ENCODE measurements around the gene MSRB1. TPM values are rescaled to one million over a fixed set of nuclear protein-coding genes. Genes with fewer than 3 reads are reported as not detected.
A peak's percentile ranks its signal among the peaks of the same experiment; 100 is the strongest.
"Not testable (repeated sequence)": the region's sequence is repeated elsewhere in the genome, so short reads cannot be mapped to it uniquely, and the experiment has no call there.

MSRB1 gene
- total and polyA plus RNA-seq, 2 experiments from 2014 or later: 14.1 to 26.9 TPM

- Histone ChIP-seq H3K9me3 (ENCODE audit: low read depth) (no peaks in the 10 kb centered on the region), H3K79me2 (ENCODE audit: insufficient read depth) (no peaks in the 10 kb centered on the region), H3K4me3 (peak overlapping the region; percentile 83), H3F3A (ENCODE audit: insufficient read depth) (no peaks in the 10 kb centered on the region), H3K27me3 (replicated peaks; ENCODE audit: insufficient read depth) (no peaks in the 10 kb centered on the region), H3K9me2 (ENCODE audit: insufficient read depth) (no peaks in the 10 kb centered on the region), H2AFZ (peak overlapping the region; percentile 93), H3K4me2 (ENCODE audit: unreplicated experiment) (peak overlapping the region; percentile 85), H4K20me1 (ENCODE audit: insufficient read depth) (no peaks in the 10 kb centered on the region), H3K4me1 (ENCODE audit: insufficient read depth) (no peaks in the 10 kb centered on the region), H3K9ac (peak overlapping the region; percentile 77), H3K27ac (0 out of 2 replicates have a peak overlapping the region, but pooled peaks have one; percentile 14), H3K36me3 (ENCODE audit: low read depth) (no peaks in the 10 kb centered on the region; the same call in 1 of the 2 replicates)
- WGBS, 2 experiments (ENCODE audit: low coverage in 1 of 2, low lambda C conversion rate in 2 of 2, missing lambda C conversion rate in 2 of 2): 1 to 7% methylated on average over 13 to 17 of the region's 17 CpGs
- TF ChIP-seq EZH2phosphoT487 (IDR thresholded peaks at IDR 0.05; ENCODE audit: insufficient read depth, low read depth) (no peak), EZH2 (IDR thresholded peaks at IDR 0.05; ENCODE audit: insufficient read depth, poor library complexity, severe bottlenecking) (no peak)
- in situ Hi-C loops (cut with MboI): no loop called here
- DNase-seq: peak; percentile 58
Observed at GRCh38 chr16:1942047-1942809, 771 bp downstream of the MSRB1 start.

GRCh38 chr16:1941162-1942046, 1.6 kb downstream of the MSRB1 start:
- no peaks in the 10 kb centered on the region for H3K27me3 ChIP-seq (replicated peaks; ENCODE audit: insufficient read depth)
- H3F3A ChIP-seq (ENCODE audit: insufficient read depth): no peaks in the 10 kb centered on the region
- no peaks in the 10 kb centered on the region for H4K20me1 ChIP-seq (ENCODE audit: insufficient read depth)
- in situ Hi-C loops (cut with MboI): no loop called here
- H3K9me3 ChIP-seq (ENCODE audit: low read depth): no peaks in the 10 kb centered on the region
- no peak for DNase-seq
- TF ChIP-seq EZH2 (IDR thresholded peaks at IDR 0.05; ENCODE audit: insufficient read depth, poor library complexity, severe bottlenecking): no peak
- peak overlapping the region; percentile 77 for H3K9ac ChIP-seq
- no peaks in the 10 kb centered on the region; the same call in 1 of the 2 replicates for H3K36me3 ChIP-seq (ENCODE audit: low read depth)
- no peaks in the 10 kb centered on the region for H3K9me2 ChIP-seq (ENCODE audit: insufficient read depth)
- H3K4me2 ChIP-seq (ENCODE audit: unreplicated experiment): peak overlapping the region; percentile 85
- H2AFZ ChIP-seq: peak overlapping the region; percentile 93; the same call in 1 of the 2 replicates
- WGBS, 2 experiments (ENCODE audit: low coverage in 1 of 2, low lambda C conversion rate in 2 of 2, missing lambda C conversion rate in 2 of 2): 93 to 95% methylated on average over 22 to 30 of the region's 30 CpGs
- no peaks in the 10 kb centered on the region for H3K4me1 ChIP-seq (ENCODE audit: insufficient read depth)
- no peak overlapping the region for H3K4me3 ChIP-seq
- H3K79me2 ChIP-seq (ENCODE audit: insufficient read depth): no peaks in the 10 kb centered on the region
- H3K27ac ChIP-seq: 0 out of 2 replicates have a peak overlapping the region, but pooled peaks have one; percentile 14

- Histone ChIP-seq H3K9me2 (ENCODE audit: insufficient read depth) (no peaks in the 10 kb centered on the region), H3K4me3 (no peak overlapping the region), H3K36me3 (ENCODE audit: low read depth) (no peaks in the 10 kb centered on the region; the same call in 1 of the 2 replicates), H3K9ac (no peak overlapping the region), H3K4me1 (ENCODE audit: insufficient read depth) (no peaks in the 10 kb centered on the region), H3K79me2 (ENCODE audit: insufficient read depth) (no peaks in the 10 kb centered on the region), H3K4me2 (ENCODE audit: unreplicated experiment) (no peak overlapping the region), H2AFZ (no peak overlapping the region), H3K9me3 (ENCODE audit: low read depth) (no peaks in the 10 kb centered on the region), H3K27ac (no peak overlapping the region), H3K27me3 (replicated peaks; ENCODE audit: insufficient read depth) (no peaks in the 10 kb centered on the region), H3F3A (ENCODE audit: insufficient read depth) (no peaks in the 10 kb centered on the region), H4K20me1 (ENCODE audit: insufficient read depth) (no peaks in the 10 kb centered on the region)
- in situ Hi-C loops (cut with MboI): no loop called here
- DNase-seq: no peak
- TF ChIP-seq EZH2phosphoT487 (IDR thresholded peaks at IDR 0.05; ENCODE audit: insufficient read depth, low read depth): no peak
- no peak for TF ChIP-seq EZH2 (IDR thresholded peaks at IDR 0.05; ENCODE audit: insufficient read depth, poor library complexity, severe bottlenecking)
- WGBS, 2 experiments (ENCODE audit: low coverage in 1 of 2, low lambda C conversion rate in 2 of 2, missing lambda C conversion rate in 2 of 2): 93% methylated on average over 23 of the region's 23 CpGs
Observed at GRCh38 chr16:1940273-1941161, 2.5 kb downstream of the MSRB1 start.

GRCh38 chr16:1939833-1940232, 3.2 kb downstream of the MSRB1 start:
- H3K27ac ChIP-seq; H3F3A ChIP-seq (ENCODE audit: insufficient read depth); H3K36me3 ChIP-seq (ENCODE audit: low read depth); H3K4me3 ChIP-seq; H4K20me1 ChIP-seq (ENCODE audit: insufficient read depth); H3K9ac ChIP-seq; H3K9me2 ChIP-seq (ENCODE audit: insufficient read depth); in situ Hi-C loops (cut with MboI); DNase-seq; H3K27me3 ChIP-seq (replicated peaks; ENCODE audit: insufficient read depth); H2AFZ ChIP-seq; H3K4me2 ChIP-seq (ENCODE audit: unreplicated experiment); H3K79me2 ChIP-seq (ENCODE audit: insufficient read depth); H3K9me3 ChIP-seq (ENCODE audit: low read depth); H3K4me1 ChIP-seq (ENCODE audit: insufficient read depth): not testable (repeated sequence)
- 96 to 97% methylated on average over 5 to 8 of the region's 8 CpGs for WGBS, 2 experiments (ENCODE audit: low coverage in 1 of 2, low lambda C conversion rate in 2 of 2, missing lambda C conversion rate in 2 of 2)
